GM19438 (cell line): ENCODE measurements around the gene ZFP36.
"Not testable (repeated sequence)": the region's sequence is repeated elsewhere in the genome, so short reads cannot be mapped to it uniquely, and the experiment has no call there.

ENCODE experiments used
- ATAC-seq: cut with Tn5 transposase; IDR thresholded peaks from one replicate; pipeline ENCODE4 v1.9.1; 2021; ENCODE audit warnings: low read depth; ENCODE audit not compliant: unreplicated experiment

The ZFP36 gene

GRCh38 chr19:39435499-39436349 is 29.1 kb downstream of the ZFP36 start, which contains the start of gene RPS16:
Gene RPS16, minus strand, starts transcription at chr19:39435949. Its CDS starts 54 bp downstream, at chr19:39435895.
- peak; percentile 69 for ATAC-seq

DNA sequence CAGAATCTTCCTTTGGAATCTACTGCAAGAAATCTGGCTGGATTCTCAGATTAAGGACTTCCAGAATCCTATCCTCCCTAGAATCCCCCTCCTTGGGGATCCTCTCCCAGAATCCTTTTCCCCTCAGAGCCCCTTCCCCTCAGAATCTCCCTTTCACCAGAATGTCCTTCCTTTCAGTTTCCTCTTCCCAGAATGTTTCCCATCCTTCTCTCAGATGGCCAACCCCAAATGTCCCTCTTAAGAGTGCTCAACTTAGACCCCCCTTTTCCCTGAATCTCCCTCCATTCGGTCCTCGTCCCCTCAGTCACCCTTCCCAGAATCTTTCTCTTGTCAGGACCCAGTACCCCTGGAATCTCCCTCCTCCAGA is 29.7 kb downstream of the ZFP36 start:
- ATAC-seq, result no peak

DNA sequence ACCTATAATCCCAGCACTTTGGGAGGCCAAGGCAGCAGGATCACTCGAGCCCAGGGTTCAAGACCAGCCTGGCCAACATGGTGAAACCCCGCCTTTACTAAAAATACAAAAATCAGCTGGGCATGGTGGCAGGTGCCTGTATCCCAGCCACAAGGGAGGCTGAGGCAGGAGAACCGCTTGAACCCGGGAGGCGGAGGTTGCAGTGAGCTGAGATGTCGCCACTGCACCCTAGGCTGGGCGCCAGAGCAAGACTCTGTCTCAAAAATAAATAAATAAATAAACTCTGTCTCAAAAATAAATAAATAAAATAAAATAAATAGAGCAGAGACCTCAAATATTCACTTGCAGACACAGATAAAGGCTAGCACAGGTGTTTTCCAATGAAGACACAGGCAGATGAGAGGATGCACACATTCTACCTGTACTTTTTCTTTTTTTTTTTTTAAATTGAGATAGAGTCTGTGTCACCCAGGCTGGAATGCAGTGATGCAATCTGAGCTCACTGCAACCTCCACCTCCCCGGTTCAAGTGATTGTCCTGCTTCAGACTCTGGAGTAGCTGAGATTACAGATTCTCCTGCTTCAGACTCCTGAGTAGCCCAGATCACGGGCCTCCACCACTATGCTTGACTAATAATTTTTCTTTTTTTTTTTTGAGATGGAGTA is 31.8 kb downstream of the ZFP36 start:
- ATAC-seq, result no peak

- ATAC-seq, result no peak
Measured at GRCh38 chr19:39444598-39445195, 38.0 kb downstream of the ZFP36 start.

DNA sequence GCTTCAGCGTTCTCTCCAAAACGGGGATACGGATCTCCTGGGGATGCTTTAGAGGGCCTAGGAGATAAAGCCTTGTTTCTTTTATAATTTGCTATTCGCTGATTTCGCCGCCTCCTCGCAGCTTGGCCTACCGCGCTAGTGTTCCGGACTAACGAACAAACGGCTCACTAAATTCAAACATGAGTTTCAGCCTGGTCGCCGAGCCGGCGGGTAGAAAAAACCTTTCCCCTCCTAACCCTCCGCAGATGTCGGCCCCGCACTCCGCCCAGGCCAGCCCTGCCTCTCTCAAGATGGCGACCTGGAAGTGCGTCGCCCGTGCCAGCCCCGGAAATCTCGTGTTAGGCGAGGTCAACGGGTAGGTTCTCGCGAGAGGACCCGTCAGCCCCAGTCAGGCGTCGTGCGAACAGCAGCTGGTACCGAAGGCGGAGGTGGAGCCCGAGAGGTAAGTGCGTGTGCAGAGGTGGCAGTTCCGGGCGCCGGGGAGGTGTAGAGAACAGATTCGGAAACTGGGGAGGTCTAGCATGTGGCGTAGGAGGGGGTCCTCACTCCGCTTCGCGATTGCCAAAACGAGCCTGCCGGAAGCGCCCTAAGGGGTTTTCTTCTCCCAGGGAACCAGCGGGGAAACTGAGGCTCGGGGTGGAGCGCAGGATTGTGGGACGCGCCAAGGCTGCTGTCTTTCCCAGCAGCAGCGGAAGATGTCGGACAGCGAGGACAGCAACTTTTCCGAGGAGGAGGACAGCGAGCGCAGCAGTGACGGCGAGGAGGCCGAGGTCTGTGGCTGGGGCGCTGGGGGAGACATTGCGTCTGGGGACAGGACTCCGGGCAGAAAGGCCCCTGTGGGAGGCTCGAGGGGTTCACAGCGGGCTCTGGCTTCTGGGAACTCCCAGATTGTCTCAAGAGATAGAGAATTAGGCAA is 38.8 kb downstream of the ZFP36 start, which contains the start of gene SUPT5H:
SUPT5H (plus strand) TSS at position 387 of the 916 bp plus-strand sequence; CDS start at position 696, 309 bp downstream.
- ATAC-seq, result peak; percentile 71

- no peak for ATAC-seq
Measured at GRCh38 chr19:39446365-39447084, 39.9 kb downstream of the ZFP36 start.

DNA sequence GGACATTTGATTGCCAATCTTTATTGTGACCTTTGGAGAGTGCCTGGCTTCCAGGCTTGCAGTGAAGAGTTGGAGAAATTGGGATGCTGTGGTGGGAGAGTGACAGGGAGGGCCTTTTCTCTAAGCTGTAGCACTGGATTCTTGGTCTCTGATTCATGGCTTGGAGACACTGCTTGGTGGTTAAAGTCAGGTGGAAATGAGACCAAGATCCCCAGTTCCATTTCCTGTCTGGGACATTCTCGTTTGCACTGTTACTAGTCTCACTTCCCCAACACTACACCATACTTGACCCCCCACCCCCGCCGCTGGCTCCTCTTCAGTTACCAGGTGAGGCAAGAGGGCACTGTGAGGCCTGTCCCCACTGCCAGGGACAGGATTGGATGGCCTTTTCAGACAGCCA is 41.6 kb downstream of the ZFP36 start:
- ATAC-seq, result no peak

DNA sequence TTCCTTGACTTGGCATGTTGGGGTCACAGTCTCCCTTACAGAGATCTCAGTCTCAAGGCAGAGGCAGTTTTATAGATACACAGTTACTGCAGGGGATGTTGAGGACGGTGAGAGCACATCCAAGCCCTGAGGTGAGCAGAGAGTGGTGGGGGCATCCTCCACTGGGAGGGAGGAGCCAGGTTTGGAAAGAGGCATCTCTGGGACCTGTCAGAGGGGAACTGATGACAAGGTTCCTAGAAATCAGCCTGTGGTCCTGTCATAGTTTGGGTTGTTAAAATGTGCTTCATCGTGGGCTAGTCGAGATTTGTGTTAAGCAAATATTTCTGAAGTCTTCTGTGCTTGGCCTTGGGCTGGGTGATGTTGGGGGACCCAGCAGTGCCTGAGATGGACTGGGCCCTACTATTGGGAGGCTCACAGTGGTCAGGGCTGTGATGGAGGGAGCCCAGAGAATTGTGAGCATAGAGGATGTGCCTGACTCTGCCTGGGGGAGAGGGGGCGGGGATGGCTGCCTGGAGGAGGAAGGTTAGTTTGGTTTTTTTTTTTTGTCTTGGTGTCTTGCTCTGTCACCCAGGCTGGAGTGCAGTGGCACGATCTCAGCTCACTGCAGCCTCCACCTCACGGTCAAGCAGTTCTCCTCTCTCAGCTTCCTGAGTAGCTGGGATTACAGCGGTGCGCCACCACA is 42.6 kb downstream of the ZFP36 start:
- ATAC-seq, result no peak

DNA sequence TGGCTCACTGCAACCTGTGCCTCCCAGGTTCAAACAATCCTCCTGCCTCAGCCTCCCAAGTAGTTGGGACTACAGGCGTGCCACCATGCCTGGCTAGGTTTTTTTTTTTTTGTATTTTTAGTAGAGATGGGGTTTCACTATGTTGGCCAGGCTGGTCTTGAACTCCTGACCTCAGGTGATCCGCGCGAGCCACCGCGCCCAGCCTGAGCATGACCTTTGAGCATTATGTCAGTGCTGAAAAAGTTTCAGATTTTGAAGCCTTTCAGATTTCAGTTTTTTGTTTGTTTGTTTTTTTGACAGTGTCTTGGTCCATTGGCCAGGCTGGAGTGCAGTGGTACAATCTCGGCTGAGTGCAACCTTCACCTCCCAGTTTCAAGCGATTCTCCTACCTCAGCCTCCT is 44.6 kb downstream of the ZFP36 start:
- ATAC-seq, result not testable (repeated sequence)
